ENCODE results near the gene STX12. TPM values are rescaled to one million over a fixed set of nuclear protein-coding genes. Genes with fewer than 3 reads are reported as not detected.

The STX12 gene
- total and polyA plus RNA-seq, 2 experiments from 2014 or later, result 6.1 to 9.0 TPM

GRCh38 chr1:27832762-27833161 is 59.7 kb downstream of the STX12 start:
- Histone ChIP-seq H3K36me3 (ENCODE audit: insufficient read depth) (peaks cover 13% of the 10 kb centered on the region), H2AFZ (no peak overlapping the region), H3K27ac (ENCODE audit: low read depth) (no peak overlapping the region), H3K27me3 (ENCODE audit: insufficient read depth) (no peaks in the 10 kb centered on the region), H3K4me1 (ENCODE audit: insufficient read depth) (peaks cover 8% of the 10 kb centered on the region; the same call in 1 of the 2 replicates), H4K20me1 (replicated peaks; ENCODE audit: insufficient read depth) (peaks cover 8% of the 10 kb centered on the region), H3K9me2 (ENCODE audit: insufficient read depth) (no peaks in the 10 kb centered on the region), H3F3A (replicated peaks; ENCODE audit: low read depth) (no peaks in the 10 kb centered on the region; the same call in 1 of the 2 replicates), H3K79me2 (replicated peaks; ENCODE audit: insufficient read depth) (peaks cover 68% of the 10 kb centered on the region), H3K4me2 (no peak overlapping the region), H3K4me3 (no peak overlapping the region)
- TF ChIP-seq EZH2 (IDR thresholded peaks at IDR 0.05; ENCODE audit: low read depth, unreplicated experiment) (no peak), ZNF462 (CRISPR knock-in tag; IDR thresholded peaks at IDR 0.05) (no peak), STAT1 (IDR thresholded peaks at IDR 0.05; ENCODE audit: unreplicated experiment) (no peak), ETS1 (IDR thresholded peaks at IDR 0.05) (no peak), CTCF (conservative IDR thresholded peaks at IDR 0.05; ENCODE audit: low read depth in 2 of 2) (no peak), NANOG (IDR thresholded peaks at IDR 0.05; ENCODE audit: borderline replicate concordance) (no peak), POLR2AphosphoS5 (IDR thresholded peaks at IDR 0.05; ENCODE audit: low read depth) (no peak), JUNB (IDR thresholded peaks at IDR 0.05; ENCODE audit: unreplicated experiment) (no peak), ZNF114 (CRISPR knock-in tag; IDR thresholded peaks at IDR 0.05) (no peak), REST (IDR thresholded peaks at IDR 0.05; ENCODE audit: unreplicated experiment) (no peak), CREB1 (CRISPR knock-in tag; IDR thresholded peaks at IDR 0.05; ENCODE audit: low read depth) (no peak), ZNF331 (CRISPR knock-in tag; IDR thresholded peaks at IDR 0.05; ENCODE audit: low read depth) (no peak), EZH2phosphoT487 (IDR thresholded peaks at IDR 0.05; ENCODE audit: unreplicated experiment) (no peak)
- peaks cover 10% of the 10 kb centered on the region; the same call in 2 of the 3 replicates for H3K4me1 Mint-ChIP-seq
- H3K9me3 Mint-ChIP-seq, result no peaks in the 10 kb centered on the region
- DNase-seq (ENCODE audit: low spot score), result no peak
- ATAC-seq, result no peak
- peaks cover 7% of the 10 kb centered on the region for H3K27me3 Mint-ChIP-seq (ENCODE audit: insufficient read depth, low read depth, poor library complexity)
- H3K36me3 Mint-ChIP-seq (ENCODE audit: low read depth), result peaks cover 28% of the 10 kb centered on the region
- no peak overlapping the region for H3K4me3 Mint-ChIP-seq
- H3K27ac Mint-ChIP-seq, result no peak overlapping the region

Measured in GM23338 (cell line).